Panc1 (cell line): ENCODE measurements around the gene ADGRB3.

Experiments used
- SIN3A ChIP-seq: IDR thresholded peaks from 2 replicates; pipeline ENCODE4 v1.6.1; 2012; ENCODE audit warnings: low read depth, mild to moderate bottlenecking, low read length, moderate library complexity, borderline replicate concordance; ENCODE audit not compliant: insufficient read depth
- TF ChIP-seq, protein P1 (sequence below): fragments of 450-650 bp; IDR thresholded peaks from 2 replicates; pipeline ENCODE4 v1.5.1; 2017; ENCODE audit warnings: mild to moderate bottlenecking
- TF ChIP-seq, protein P2 (sequence below), 2 experiments: IDR thresholded peaks; 2 replicates each; pipeline ENCODE4 v1.6.1; 2011 to 2012; ENCODE audit warnings: low read depth in 2 of 2, control low read depth in 1 of 2, low read length in 1 of 2, mild to moderate bottlenecking in 1 of 2, moderate library complexity in 1 of 2; ENCODE audit not compliant: insufficient read depth in 1 of 2

DNA sequence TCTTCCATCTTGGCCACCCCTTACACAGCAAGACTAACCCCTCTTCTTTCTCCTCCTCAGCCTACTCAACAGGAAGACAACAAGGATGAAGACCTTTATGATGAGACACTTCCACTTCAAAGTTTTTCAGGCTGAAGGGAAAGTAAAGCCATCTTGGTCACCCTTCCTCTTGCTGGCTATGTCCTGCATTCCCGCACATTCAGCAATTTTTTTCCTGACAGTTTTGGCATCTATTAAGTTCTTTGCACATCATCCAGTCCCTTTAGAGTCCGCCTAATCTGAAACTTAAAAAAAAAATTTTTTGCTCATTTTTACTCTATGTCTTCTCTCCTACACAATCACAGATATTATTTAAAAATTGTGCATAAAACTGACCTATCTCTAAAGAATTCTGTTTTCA is 668.3 kb downstream of the ADGRB3 start:
- TF ChIP-seq, protein P1, sequence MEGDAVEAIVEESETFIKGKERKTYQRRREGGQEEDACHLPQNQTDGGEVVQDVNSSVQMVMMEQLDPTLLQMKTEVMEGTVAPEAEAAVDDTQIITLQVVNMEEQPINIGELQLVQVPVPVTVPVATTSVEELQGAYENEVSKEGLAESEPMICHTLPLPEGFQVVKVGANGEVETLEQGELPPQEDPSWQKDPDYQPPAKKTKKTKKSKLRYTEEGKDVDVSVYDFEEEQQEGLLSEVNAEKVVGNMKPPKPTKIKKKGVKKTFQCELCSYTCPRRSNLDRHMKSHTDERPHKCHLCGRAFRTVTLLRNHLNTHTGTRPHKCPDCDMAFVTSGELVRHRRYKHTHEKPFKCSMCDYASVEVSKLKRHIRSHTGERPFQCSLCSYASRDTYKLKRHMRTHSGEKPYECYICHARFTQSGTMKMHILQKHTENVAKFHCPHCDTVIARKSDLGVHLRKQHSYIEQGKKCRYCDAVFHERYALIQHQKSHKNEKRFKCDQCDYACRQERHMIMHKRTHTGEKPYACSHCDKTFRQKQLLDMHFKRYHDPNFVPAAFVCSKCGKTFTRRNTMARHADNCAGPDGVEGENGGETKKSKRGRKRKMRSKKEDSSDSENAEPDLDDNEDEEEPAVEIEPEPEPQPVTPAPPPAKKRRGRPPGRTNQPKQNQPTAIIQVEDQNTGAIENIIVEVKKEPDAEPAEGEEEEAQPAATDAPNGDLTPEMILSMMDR: no peak
- no peak for TF ChIP-seq SIN3A
- TF ChIP-seq, protein P2, sequence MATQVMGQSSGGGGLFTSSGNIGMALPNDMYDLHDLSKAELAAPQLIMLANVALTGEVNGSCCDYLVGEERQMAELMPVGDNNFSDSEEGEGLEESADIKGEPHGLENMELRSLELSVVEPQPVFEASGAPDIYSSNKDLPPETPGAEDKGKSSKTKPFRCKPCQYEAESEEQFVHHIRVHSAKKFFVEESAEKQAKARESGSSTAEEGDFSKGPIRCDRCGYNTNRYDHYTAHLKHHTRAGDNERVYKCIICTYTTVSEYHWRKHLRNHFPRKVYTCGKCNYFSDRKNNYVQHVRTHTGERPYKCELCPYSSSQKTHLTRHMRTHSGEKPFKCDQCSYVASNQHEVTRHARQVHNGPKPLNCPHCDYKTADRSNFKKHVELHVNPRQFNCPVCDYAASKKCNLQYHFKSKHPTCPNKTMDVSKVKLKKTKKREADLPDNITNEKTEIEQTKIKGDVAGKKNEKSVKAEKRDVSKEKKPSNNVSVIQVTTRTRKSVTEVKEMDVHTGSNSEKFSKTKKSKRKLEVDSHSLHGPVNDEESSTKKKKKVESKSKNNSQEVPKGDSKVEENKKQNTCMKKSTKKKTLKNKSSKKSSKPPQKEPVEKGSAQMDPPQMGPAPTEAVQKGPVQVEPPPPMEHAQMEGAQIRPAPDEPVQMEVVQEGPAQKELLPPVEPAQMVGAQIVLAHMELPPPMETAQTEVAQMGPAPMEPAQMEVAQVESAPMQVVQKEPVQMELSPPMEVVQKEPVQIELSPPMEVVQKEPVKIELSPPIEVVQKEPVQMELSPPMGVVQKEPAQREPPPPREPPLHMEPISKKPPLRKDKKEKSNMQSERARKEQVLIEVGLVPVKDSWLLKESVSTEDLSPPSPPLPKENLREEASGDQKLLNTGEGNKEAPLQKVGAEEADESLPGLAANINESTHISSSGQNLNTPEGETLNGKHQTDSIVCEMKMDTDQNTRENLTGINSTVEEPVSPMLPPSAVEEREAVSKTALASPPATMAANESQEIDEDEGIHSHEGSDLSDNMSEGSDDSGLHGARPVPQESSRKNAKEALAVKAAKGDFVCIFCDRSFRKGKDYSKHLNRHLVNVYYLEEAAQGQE (IDR thresholded peaks at IDR 0.05; ENCODE audit: insufficient read depth in 1 of 2, low read depth in 2 of 2, low read length in 1 of 2): no peak
